NCI-H146 (cell line): Measurements from ENCODE around the gene ARID5B.
A peak's percentile ranks its signal among the peaks of the same experiment; 100 is the strongest.

Source experiments
- DNase-seq: peaks from one replicate; lab custom pipeline; 2025; lab: John Stamatoyannopoulos, UW

ARID5B gene

GRCh38 chr10:61991166-61991565 lies 89.7 kb downstream of the ARID5B start:
- DNase-seq, result no peak

GRCh38 chr10:61992059-61992460 lies 90.6 kb downstream of the ARID5B start:
- no peak for DNase-seq

GRCh38 chr10:61992671-61993668 lies 91.5 kb downstream of the ARID5B start:
- DNase-seq, result peak; percentile 43

- DNase-seq, result peak; percentile 57
Measured at GRCh38 chr10:61993711-61994401, 92.4 kb downstream of the ARID5B start.

GRCh38 chr10:61994405-61995219 lies 93.1 kb downstream of the ARID5B start:
- DNase-seq, result peak; percentile 56

- DNase-seq, result no peak
Measured at GRCh38 chr10:61995220-61995503, 93.7 kb downstream of the ARID5B start.

GRCh38 chr10:61998937-61999336 lies 97.4 kb downstream of the ARID5B start:
- no peak for DNase-seq

GRCh38 chr10:62000037-62000603 lies 98.6 kb downstream of the ARID5B start:
- no peak for DNase-seq

- DNase-seq, result no peak
Measured at GRCh38 chr10:62000726-62001125, 99.2 kb downstream of the ARID5B start.

GRCh38 chr10:62001898-62002297 lies 100.4 kb downstream of the ARID5B start:
- no peak for DNase-seq

- DNase-seq, result no peak
Measured at GRCh38 chr10:62002753-62003152, 101.3 kb downstream of the ARID5B start.

GRCh38 chr10:62004042-62004441 lies 102.5 kb downstream of the ARID5B start:
- DNase-seq, result no peak

GRCh38 chr10:62005281-62005680 lies 103.8 kb downstream of the ARID5B start:
- no peak for DNase-seq

GRCh38 chr10:62005687-62006086 lies 104.2 kb downstream of the ARID5B start:
- no peak for DNase-seq

- DNase-seq, result no peak
Measured at GRCh38 chr10:62007145-62007544, 105.6 kb downstream of the ARID5B start.

GRCh38 chr10:62008196-62008595 lies 106.7 kb downstream of the ARID5B start:
- DNase-seq, result no peak

GRCh38 chr10:62008946-62009345 lies 107.4 kb downstream of the ARID5B start:
- DNase-seq, result no peak

- DNase-seq, result no peak
Measured at GRCh38 chr10:62010366-62010765, 108.9 kb downstream of the ARID5B start.

- DNase-seq, result no peak
Measured at GRCh38 chr10:62011558-62011957, 110.1 kb downstream of the ARID5B start.

- no peak for DNase-seq
Measured at GRCh38 chr10:62012318-62012717, 110.8 kb downstream of the ARID5B start.

GRCh38 chr10:62014510-62014909 lies 113.0 kb downstream of the ARID5B start:
- DNase-seq, result no peak

GRCh38 chr10:62015994-62016393 lies 114.5 kb downstream of the ARID5B start:
- DNase-seq, result peak; percentile 15
